Prostate gland (tissue), 2 donors: ENCODE results near the gene ST8SIA1.

ENCODE experiments used
- POLR2A ChIP-seq: fragments of 450-650 bp; IDR thresholded peaks from one replicate; pipeline ENCODE4 v1.6.1; 2016; ENCODE audit warnings: antibody characterized with exemption, mild to moderate bottlenecking
- TF ChIP-seq, protein P1 (sequence below), 4 experiments: fragments of 200-600 bp in 2 of 4; fragments of 450-650 bp in 2 of 4; sonication (generic) in 2 of 4; IDR thresholded peaks; 1 replicate in 3 of 4; 2 replicates in 1 of 4; pipeline ENCODE4 v1.5.1; 2016 to 2019; ENCODE audit warnings: antibody characterized with exemption in 4 of 4, mild to moderate bottlenecking in 2 of 4, moderate library complexity in 2 of 4

DNA sequence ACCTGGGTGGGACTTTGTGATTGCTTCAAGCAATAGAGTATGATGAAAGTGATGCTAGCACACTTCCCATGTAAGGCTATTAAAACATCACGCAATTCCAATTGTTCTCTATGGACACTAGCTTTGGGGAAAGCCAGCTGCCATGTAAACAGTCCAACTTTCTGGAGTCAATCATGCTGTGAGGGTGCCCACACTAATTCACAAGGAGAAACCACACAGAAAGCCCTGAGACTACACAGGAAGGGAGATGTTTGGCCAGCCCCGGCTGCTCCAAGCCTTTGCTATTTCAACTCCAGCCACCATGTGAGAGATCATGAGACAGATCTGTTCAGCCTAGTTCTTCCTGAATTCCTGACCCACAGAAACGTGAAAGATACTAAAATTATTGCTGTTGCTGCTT, 96.3 kb downstream of the ST8SIA1 start:
- TF ChIP-seq, protein P1, sequence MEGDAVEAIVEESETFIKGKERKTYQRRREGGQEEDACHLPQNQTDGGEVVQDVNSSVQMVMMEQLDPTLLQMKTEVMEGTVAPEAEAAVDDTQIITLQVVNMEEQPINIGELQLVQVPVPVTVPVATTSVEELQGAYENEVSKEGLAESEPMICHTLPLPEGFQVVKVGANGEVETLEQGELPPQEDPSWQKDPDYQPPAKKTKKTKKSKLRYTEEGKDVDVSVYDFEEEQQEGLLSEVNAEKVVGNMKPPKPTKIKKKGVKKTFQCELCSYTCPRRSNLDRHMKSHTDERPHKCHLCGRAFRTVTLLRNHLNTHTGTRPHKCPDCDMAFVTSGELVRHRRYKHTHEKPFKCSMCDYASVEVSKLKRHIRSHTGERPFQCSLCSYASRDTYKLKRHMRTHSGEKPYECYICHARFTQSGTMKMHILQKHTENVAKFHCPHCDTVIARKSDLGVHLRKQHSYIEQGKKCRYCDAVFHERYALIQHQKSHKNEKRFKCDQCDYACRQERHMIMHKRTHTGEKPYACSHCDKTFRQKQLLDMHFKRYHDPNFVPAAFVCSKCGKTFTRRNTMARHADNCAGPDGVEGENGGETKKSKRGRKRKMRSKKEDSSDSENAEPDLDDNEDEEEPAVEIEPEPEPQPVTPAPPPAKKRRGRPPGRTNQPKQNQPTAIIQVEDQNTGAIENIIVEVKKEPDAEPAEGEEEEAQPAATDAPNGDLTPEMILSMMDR (IDR thresholded peaks at IDR 0.05): no peak
- TF ChIP-seq POLR2A: no peak
